Neural crest cell (in vitro differentiated cells): ENCODE results near the gene ITIH3. TPM values are rescaled to one million over a fixed set of nuclear protein-coding genes. Genes with fewer than 3 reads are reported as not detected.

Source experiments
- DNase-seq: peaks from one replicate; pipeline ENCODE4 v3.0.0; 2021; ENCODE audit warnings: low read depth, mixed read lengths, low spot score
- H3K27ac Mint-ChIP-seq: one replicate; pipeline ENCODE4 v1.8.0; 2021; ENCODE audit warnings: mild to moderate bottlenecking, mixed read lengths; ENCODE audit not compliant: unreplicated experiment
- H3K27me3 Mint-ChIP-seq: 2 replicates; pipeline ENCODE4 v1.8.0; 2021; ENCODE audit warnings: low read depth, mild to moderate bottlenecking, mixed read lengths
- H3K36me3 Mint-ChIP-seq: 2 replicates; pipeline ENCODE4 v1.8.0; 2021; ENCODE audit warnings: low read depth, mild to moderate bottlenecking, mixed read lengths
- H3K4me1 Mint-ChIP-seq: 2 replicates; pipeline ENCODE4 v1.8.0; 2021; ENCODE audit warnings: mixed read lengths
- H3K4me3 Mint-ChIP-seq: one replicate; pipeline ENCODE4 v1.8.0; 2021; ENCODE audit warnings: mild to moderate bottlenecking, mixed read lengths
- H3K9me3 Mint-ChIP-seq: 2 replicates; pipeline ENCODE4 v1.8.0; 2021; ENCODE audit warnings: mixed read lengths
- total RNA-seq: library from RNA; stranded (reverse); gene quantifications from 2 replicates; pipeline ENCODE4 v1.2.1, GENCODE V29; 2021
- TF ChIP-seq, protein P1 (sequence below): fragments of 200-600 bp; sonication (generic); conservative IDR thresholded peaks from 2 replicates; pipeline ENCODE4 v1.5.0; 2021; ENCODE audit warnings: antibody characterized with exemption, mild to moderate bottlenecking

ITIH3 gene
- total RNA-seq, 1 donor from 2014 or later = not detected

DNA sequence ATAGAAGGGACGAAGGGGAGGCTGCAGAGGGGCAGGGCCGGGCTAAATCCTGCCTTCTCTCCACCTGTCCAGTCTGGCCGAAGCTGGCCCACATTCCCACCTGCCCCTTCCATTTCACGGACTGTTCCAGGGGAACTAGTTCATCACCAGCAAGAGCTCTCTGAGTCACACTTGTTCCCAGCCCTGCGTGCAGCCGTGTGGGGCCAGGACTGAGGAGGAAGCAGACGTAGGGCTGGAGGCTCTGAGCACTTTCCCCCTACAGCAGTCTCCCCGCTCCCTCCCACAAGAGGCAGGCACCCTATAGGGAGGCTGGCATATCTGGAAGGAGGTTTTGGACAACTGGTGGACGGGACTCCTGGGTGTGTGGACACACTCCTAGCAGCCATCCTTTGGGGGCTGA, 32.8 kb downstream of the ITIH3 start:
- DNase-seq = no peak
- H3K27me3 Mint-ChIP-seq = no peaks in the 10 kb centered on the region
- H3K4me1 Mint-ChIP-seq = peaks cover 3% of the 10 kb centered on the region
- TF ChIP-seq, protein P1, sequence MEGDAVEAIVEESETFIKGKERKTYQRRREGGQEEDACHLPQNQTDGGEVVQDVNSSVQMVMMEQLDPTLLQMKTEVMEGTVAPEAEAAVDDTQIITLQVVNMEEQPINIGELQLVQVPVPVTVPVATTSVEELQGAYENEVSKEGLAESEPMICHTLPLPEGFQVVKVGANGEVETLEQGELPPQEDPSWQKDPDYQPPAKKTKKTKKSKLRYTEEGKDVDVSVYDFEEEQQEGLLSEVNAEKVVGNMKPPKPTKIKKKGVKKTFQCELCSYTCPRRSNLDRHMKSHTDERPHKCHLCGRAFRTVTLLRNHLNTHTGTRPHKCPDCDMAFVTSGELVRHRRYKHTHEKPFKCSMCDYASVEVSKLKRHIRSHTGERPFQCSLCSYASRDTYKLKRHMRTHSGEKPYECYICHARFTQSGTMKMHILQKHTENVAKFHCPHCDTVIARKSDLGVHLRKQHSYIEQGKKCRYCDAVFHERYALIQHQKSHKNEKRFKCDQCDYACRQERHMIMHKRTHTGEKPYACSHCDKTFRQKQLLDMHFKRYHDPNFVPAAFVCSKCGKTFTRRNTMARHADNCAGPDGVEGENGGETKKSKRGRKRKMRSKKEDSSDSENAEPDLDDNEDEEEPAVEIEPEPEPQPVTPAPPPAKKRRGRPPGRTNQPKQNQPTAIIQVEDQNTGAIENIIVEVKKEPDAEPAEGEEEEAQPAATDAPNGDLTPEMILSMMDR = no peak
- H3K36me3 Mint-ChIP-seq = no peaks in the 10 kb centered on the region
- H3K9me3 Mint-ChIP-seq = no peaks in the 10 kb centered on the region
- H3K27ac Mint-ChIP-seq = no peak overlapping the region
- H3K4me3 Mint-ChIP-seq = no peak overlapping the region

DNA sequence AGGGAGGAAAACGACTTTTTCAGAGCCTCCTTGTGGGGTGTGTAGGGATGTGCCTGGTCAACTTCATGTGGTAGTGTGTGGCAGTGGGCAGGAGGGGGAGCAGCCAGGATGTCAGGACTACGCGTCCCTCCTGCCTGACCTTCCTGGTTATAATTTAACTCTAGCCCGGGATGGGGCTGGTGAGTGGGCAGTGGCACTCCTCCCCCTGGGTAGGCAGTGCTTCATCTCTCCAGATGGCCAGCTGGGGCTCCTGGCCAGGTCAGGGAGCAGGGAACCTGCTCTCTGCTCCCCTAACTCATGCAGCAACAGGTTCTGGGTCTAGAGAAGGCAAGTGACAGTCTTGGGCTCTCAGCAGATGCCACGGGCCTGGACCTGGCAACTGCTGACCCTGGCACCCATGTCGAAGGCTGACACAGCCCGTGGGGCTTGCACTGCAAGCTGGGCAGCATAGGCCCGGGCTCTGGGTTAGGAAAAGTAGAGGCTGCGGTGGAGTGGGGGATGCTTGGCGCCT, 33.3 kb downstream of the ITIH3 start:
- DNase-seq = no peak
- Mint-ChIP-seq H3K4me1 (peaks cover 3% of the 10 kb centered on the region), H3K36me3 (no peaks in the 10 kb centered on the region), H3K27me3 (no peaks in the 10 kb centered on the region), H3K27ac (no peak overlapping the region), H3K9me3 (no peaks in the 10 kb centered on the region), H3K4me3 (no peak overlapping the region)
- TF ChIP-seq, protein P1 = no peak

DNA sequence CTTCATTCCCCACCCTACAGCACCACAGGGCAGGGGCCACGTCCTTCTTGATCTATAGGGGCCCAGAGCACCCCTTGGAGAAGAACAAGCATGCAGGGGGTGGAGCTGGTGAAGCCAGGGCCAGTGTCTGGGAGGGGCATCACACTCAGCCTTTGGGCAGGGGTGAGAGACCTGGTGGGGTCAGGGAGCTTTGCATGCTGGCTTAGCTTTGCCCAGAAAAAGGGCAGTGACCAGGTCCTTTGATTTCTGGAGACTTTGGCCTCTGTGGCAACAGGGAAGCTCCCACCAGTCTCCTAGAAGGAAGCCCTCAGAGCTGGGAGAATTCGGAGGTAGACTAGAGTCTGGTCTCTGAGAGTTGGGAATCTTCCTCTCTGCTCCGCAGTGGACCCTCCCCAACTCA, 34.9 kb downstream of the ITIH3 start:
- DNase-seq = no peak
- Mint-ChIP-seq H3K4me1 (peaks cover 8% of the 10 kb centered on the region), H3K36me3 (no peaks in the 10 kb centered on the region), H3K4me3 (no peak overlapping the region), H3K27ac (no peak overlapping the region), H3K27me3 (no peaks in the 10 kb centered on the region), H3K9me3 (no peaks in the 10 kb centered on the region)
- TF ChIP-seq, protein P1 = no peak

DNA sequence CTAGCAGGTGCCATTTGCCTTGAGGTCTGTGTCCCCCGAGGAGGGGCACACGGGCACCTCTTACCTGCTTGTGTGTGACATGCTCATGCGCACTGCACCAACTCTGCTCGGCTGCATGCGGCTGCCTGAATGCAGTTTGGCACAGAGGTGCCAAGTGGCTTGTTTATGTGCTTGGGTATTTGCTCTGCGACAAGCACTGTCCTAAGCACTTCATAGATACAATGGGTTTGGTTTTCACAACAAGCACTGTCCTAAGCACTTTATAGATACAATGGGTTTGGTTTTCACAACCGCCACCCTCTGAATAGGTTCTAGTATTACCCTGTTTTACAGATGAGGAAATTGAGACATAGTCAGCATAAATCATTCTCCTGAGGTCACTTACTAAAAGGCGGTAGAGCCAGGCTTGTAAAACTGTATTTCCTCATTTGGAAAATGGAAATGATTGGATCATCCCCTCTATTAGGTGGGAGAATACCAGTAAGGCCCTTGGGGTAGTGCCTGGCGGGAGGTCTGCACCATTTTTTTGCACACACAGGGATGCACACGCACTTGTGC, 35.4 kb downstream of the ITIH3 start:
- H3K27me3 Mint-ChIP-seq = no peaks in the 10 kb centered on the region
- TF ChIP-seq, protein P1 = no peak
- DNase-seq = no peak
- no peak overlapping the region for H3K27ac Mint-ChIP-seq
- no peaks in the 10 kb centered on the region for H3K9me3 Mint-ChIP-seq
- peaks cover 13% of the 10 kb centered on the region for H3K4me1 Mint-ChIP-seq
- H3K36me3 Mint-ChIP-seq = no peaks in the 10 kb centered on the region
- H3K4me3 Mint-ChIP-seq = no peak overlapping the region

DNA sequence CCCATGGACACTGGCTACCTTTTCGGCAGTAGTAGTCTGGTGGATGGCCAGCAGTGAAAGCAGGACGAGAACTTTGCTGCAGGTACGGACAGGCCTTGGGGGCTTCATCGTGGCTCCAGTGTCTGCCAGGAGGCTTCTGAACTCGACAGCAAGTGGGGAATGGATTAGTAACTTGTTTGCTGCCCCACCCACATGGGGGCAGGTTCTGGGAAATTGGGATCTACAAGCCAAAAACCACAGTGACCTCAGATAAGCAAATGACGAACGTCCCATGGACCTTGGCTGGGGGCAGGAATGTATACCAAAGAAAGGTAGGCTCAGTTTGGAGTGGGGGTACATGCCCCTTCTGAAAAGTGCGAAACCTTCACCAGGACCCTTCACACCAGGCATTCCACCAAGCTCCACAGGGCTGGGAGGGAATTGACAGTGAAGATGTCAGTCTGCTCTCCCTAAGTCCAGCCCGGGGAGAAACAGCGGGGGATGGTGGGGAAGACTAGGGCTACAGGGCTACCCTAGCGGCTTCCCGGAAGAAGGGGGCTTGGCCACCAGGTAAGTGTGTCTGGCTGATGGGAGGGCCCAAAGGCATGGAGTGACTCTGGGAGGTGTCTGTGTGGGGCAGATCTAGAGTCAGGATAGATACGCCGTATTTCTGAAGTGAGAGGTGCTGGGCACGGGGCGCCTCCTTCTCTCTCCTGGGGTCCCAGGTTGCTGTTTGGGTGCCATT, 36.1 kb downstream of the ITIH3 start, which contains the start of gene ITIH4:
TSS of gene ITIH4 (minus strand) at position 138 of the 724 bp plus-strand sequence. CDS start at position 108, 30 bp downstream.
- Mint-ChIP-seq H3K4me1 (peaks cover 20% of the 10 kb centered on the region), H3K36me3 (no peaks in the 10 kb centered on the region)

More for the DNA sequence above, 36.1 kb downstream of the ITIH3 start, which contains the start of gene ITIH4:
- no peak for DNase-seq
- Mint-ChIP-seq H3K27ac (peak within 1 kb of the TSS; percentile 14), H3K9me3 (no peaks in the 10 kb centered on the region), H3K27me3 (no peaks in the 10 kb centered on the region), H3K4me3 (no peak within 1 kb of the TSS)
- TF ChIP-seq, protein P1 = no peak
